ENCODE data around the gene CCDC192.

Gene CCDC192

GRCh38 chr5:127935398-127935797, 232.2 kb downstream of the CCDC192 start:
- TF ChIP-seq CTCF (IDR thresholded peaks at IDR 0.05; ENCODE audit: low read depth, low read length) (no peak), MYC (IDR thresholded peaks at IDR 0.05; ENCODE audit: low read depth, low read length) (no peak), POLR2A (IDR thresholded peaks at IDR 0.05; ENCODE audit: extremely low read depth, insufficient read length) (no peak), MAX (IDR thresholded peaks at IDR 0.05; ENCODE audit: low read depth, low read length) (no peak)
- no peak overlapping the region for H3K4me3 ChIP-seq (ENCODE audit: low read depth, low read length)
- DNase-seq (ENCODE audit: low read depth), result no peak

- no peak for DNase-seq (ENCODE audit: low read depth)
- H3K4me3 ChIP-seq (ENCODE audit: low read depth, low read length), result no peak overlapping the region
- TF ChIP-seq MAX (IDR thresholded peaks at IDR 0.05; ENCODE audit: low read depth, low read length), result no peak
- TF ChIP-seq CTCF (IDR thresholded peaks at IDR 0.05; ENCODE audit: low read depth, low read length), result no peak
- TF ChIP-seq POLR2A (IDR thresholded peaks at IDR 0.05; ENCODE audit: extremely low read depth, insufficient read length), result no peak
- no peak for TF ChIP-seq MYC (IDR thresholded peaks at IDR 0.05; ENCODE audit: low read depth, low read length)
These were observed 233.3 kb downstream of the CCDC192 start for GRCh38 chr5:127936439-127936972.

GRCh38 chr5:127938746-127939145, 235.6 kb downstream of the CCDC192 start:
- H3K4me3 ChIP-seq (ENCODE audit: low read depth, low read length), result no peak overlapping the region
- no peak for TF ChIP-seq POLR2A (IDR thresholded peaks at IDR 0.05; ENCODE audit: extremely low read depth, insufficient read length)
- no peak for TF ChIP-seq MAX (IDR thresholded peaks at IDR 0.05; ENCODE audit: low read depth, low read length)
- no peak for TF ChIP-seq CTCF (IDR thresholded peaks at IDR 0.05; ENCODE audit: low read depth, low read length)
- TF ChIP-seq MYC (IDR thresholded peaks at IDR 0.05; ENCODE audit: low read depth, low read length), result no peak
- DNase-seq (ENCODE audit: low read depth), result no peak

GRCh38 chr5:127940854-127941253, 237.7 kb downstream of the CCDC192 start:
- H3K4me3 ChIP-seq (ENCODE audit: low read depth, low read length), result no peak overlapping the region
- no peak for TF ChIP-seq MYC (IDR thresholded peaks at IDR 0.05; ENCODE audit: low read depth, low read length)
- no peak for TF ChIP-seq POLR2A (IDR thresholded peaks at IDR 0.05; ENCODE audit: extremely low read depth, insufficient read length)
- TF ChIP-seq MAX (IDR thresholded peaks at IDR 0.05; ENCODE audit: low read depth, low read length), result no peak
- TF ChIP-seq CTCF (IDR thresholded peaks at IDR 0.05; ENCODE audit: low read depth, low read length), result no peak
- DNase-seq (ENCODE audit: low read depth), result no peak

- DNase-seq (ENCODE audit: low read depth), result no peak
- H3K4me3 ChIP-seq (ENCODE audit: low read depth, low read length), result no peak overlapping the region
- TF ChIP-seq MAX (IDR thresholded peaks at IDR 0.05; ENCODE audit: low read depth, low read length), result no peak
- TF ChIP-seq POLR2A (IDR thresholded peaks at IDR 0.05; ENCODE audit: extremely low read depth, insufficient read length), result no peak
- TF ChIP-seq MYC (IDR thresholded peaks at IDR 0.05; ENCODE audit: low read depth, low read length), result no peak
- TF ChIP-seq CTCF (IDR thresholded peaks at IDR 0.05; ENCODE audit: low read depth, low read length), result no peak
These were observed 238.5 kb downstream of the CCDC192 start for GRCh38 chr5:127941646-127942045.
